IMR-90 (cell line): ENCODE measurements around the gene UPP2. TPM values are rescaled to one million over a fixed set of nuclear protein-coding genes. Genes with fewer than 3 reads are reported as not detected.

Experiments
- ATAC-seq: fragments of 200-7000 bp; cut with Tn5 transposase; 2 replicates; pipeline ENCODE4 v1.9.1; 2020; ENCODE audit warnings: low read depth, mild to moderate bottlenecking, moderate library complexity
- BruUV-seq: library from RNA; stranded (reverse); fragments of 400-500 nt; replicated peaks from 2 replicates; lab custom pipeline; 2021; lab: Mats Ljungman, UMichigan
- CTCF ChIA-PET: fragments of 300-600 bp; formaldehyde crosslinking; extraction: SDS; loops from one replicate; lab custom pipeline; 2021; ENCODE audit warnings: antibody characterized with exemption; lab: Yijun Ruan, JAX
- POLR2A ChIA-PET: fragments of 300-600 bp; sonication (Branson Sonifier 250); formaldehyde crosslinking; loops from one replicate; lab custom pipeline; 2022; ENCODE audit warnings: antibody characterized with exemption; ENCODE audit not compliant: unreplicated experiment; lab: Charles Lee
- DNase-seq: peaks from one replicate; pipeline ENCODE4 v3.0.0; 2013
- H2AFZ ChIP-seq: replicated peaks from 2 replicates; pipeline ENCODE3; 2013; ENCODE audit warnings: low read length, mild to moderate bottlenecking; ENCODE audit not compliant: poor library complexity
- H2AK5ac ChIP-seq: 2 replicates; pipeline ENCODE4 v1.6.1; 2013; ENCODE audit warnings: low read depth, low read length, inconsistent platforms
- H2AK9ac ChIP-seq: replicated peaks from 2 replicates; pipeline ENCODE3; 2013; ENCODE audit warnings: mild to moderate bottlenecking, low read depth, low read length, moderate library complexity; ENCODE audit not compliant: poor library complexity
- H2BK120ac ChIP-seq: 2 replicates; pipeline ENCODE4 v1.6.1; 2013; ENCODE audit warnings: low read depth, low read length, inconsistent platforms
- H2BK15ac ChIP-seq: 3 replicates; pipeline ENCODE4 v1.6.1; 2013; ENCODE audit warnings: low read depth, low read length, inconsistent platforms
- H2BK20ac ChIP-seq: 2 replicates; pipeline ENCODE4 v1.6.1; 2013; ENCODE audit warnings: low read depth, mild to moderate bottlenecking, inconsistent platforms, low read length, moderate library complexity
- H2BK5ac ChIP-seq: 2 replicates; pipeline ENCODE4 v1.6.1; 2013; ENCODE audit warnings: mild to moderate bottlenecking, low read depth, low read length, inconsistent platforms; ENCODE audit not compliant: poor library complexity, severe bottlenecking
- H3K14ac ChIP-seq: replicated peaks from 2 replicates; pipeline ENCODE4 v1.6.1; 2013; ENCODE audit warnings: low read depth, low read length, inconsistent platforms
- H3K18ac ChIP-seq: 2 replicates; pipeline ENCODE4 v1.6.1; 2013; ENCODE audit warnings: low read depth, low read length, control low read depth
- H3K23ac ChIP-seq: 2 replicates; pipeline ENCODE4 v1.6.1; 2013; ENCODE audit warnings: low read depth, low read length, inconsistent platforms
- H3K27ac ChIP-seq: 2 replicates; pipeline ENCODE4 v1.5.1; 2013; ENCODE audit warnings: mild to moderate bottlenecking, control low read depth, low read length; ENCODE audit not compliant: insufficient read depth
- H3K27me3 ChIP-seq: 2 replicates; pipeline ENCODE4 v1.6.1; 2013; ENCODE audit warnings: low read length; ENCODE audit not compliant: control insufficient read depth, insufficient read depth
- H3K36me3 ChIP-seq: 2 replicates; pipeline ENCODE4 v1.6.1; 2013; ENCODE audit warnings: low read length, mixed read lengths; ENCODE audit not compliant: control insufficient read depth, insufficient read depth
- H3K4ac ChIP-seq: 2 replicates; pipeline ENCODE4 v1.6.1; 2013; ENCODE audit warnings: low read depth, low read length, inconsistent platforms
- H3K4me1 ChIP-seq: 2 replicates; pipeline ENCODE4 v1.6.1; 2013; ENCODE audit warnings: low read length, mixed read lengths; ENCODE audit not compliant: control insufficient read depth, insufficient read depth
- H3K4me2 ChIP-seq: 2 replicates; pipeline ENCODE4 v1.6.1; 2013; ENCODE audit warnings: low read depth, mild to moderate bottlenecking, control low read depth, low read length, moderate library complexity
- H3K4me3 ChIP-seq: 2 replicates; pipeline ENCODE4 v1.5.1; 2013; ENCODE audit warnings: low read depth, mild to moderate bottlenecking, control low read depth, low read length, moderate library complexity; ENCODE audit not compliant: insufficient read depth
- H3K56ac ChIP-seq: 2 replicates; pipeline ENCODE4 v1.6.1; 2013; ENCODE audit warnings: low read length, inconsistent platforms; ENCODE audit not compliant: insufficient read depth; ENCODE audit errors: extremely low read depth
- H3K79me1 ChIP-seq, 2 experiments: 2 replicates each; pipeline ENCODE4 v1.6.1; 2013; ENCODE audit warnings: low read length in 2 of 2, inconsistent platforms in 1 of 2, low read depth in 1 of 2
- H3K9ac ChIP-seq: 2 replicates; pipeline ENCODE4 v1.6.1; 2013; ENCODE audit warnings: low read depth, low read length, control low read depth
- H3K9me1 ChIP-seq: 2 replicates; pipeline ENCODE4 v1.6.1; 2013; ENCODE audit warnings: low read length, inconsistent platforms; ENCODE audit not compliant: insufficient read depth
- H3K9me3 ChIP-seq: 2 replicates; pipeline ENCODE4 v1.6.1; 2013; ENCODE audit warnings: low read length; ENCODE audit not compliant: control insufficient read depth, insufficient read depth
- H4K20me1 ChIP-seq: 2 replicates; pipeline ENCODE4 v1.6.1; 2013; ENCODE audit warnings: low read length, inconsistent platforms; ENCODE audit not compliant: insufficient read depth
- H4K5ac ChIP-seq: 2 replicates; pipeline ENCODE4 v1.6.1; 2013; ENCODE audit warnings: mild to moderate bottlenecking, low read depth, low read length, control low read depth
- H4K8ac ChIP-seq, 2 experiments: 2 replicates each; pipeline ENCODE4 v1.6.1; 2013; ENCODE audit warnings: low read depth in 2 of 2, low read length in 2 of 2, control low read depth in 1 of 2, inconsistent platforms in 1 of 2
- H4K91ac ChIP-seq: 2 replicates; pipeline ENCODE4 v1.6.1; 2013; ENCODE audit warnings: low read depth, low read length, inconsistent platforms; ENCODE audit not compliant: insufficient read depth
- BHLHE40 ChIP-seq: fragments of 150-350 bp; IDR thresholded peaks from 2 replicates; pipeline ENCODE4 v1.6.1; 2016; ENCODE audit warnings: mild to moderate bottlenecking, low read depth, low read length
- MAFK ChIP-seq: IDR thresholded peaks from 2 replicates; pipeline ENCODE4 v1.6.1; 2012; ENCODE audit warnings: low read depth, low read length, improper control_type of control experiment
- WGBS, 2 experiments: methylation state at CpG; one replicate each; pipeline versions ENCODE4 v1.1.5 to v1.1.7; 2013; ENCODE audit warnings: missing lambda C conversion rate in 2 of 2; ENCODE audit not compliant: insufficient read length in 1 of 2; ENCODE audit errors: extremely low coverage in 2 of 2; 5-methylcytosine and 5-hydroxymethylcytosine counted together
- dilution Hi-C: fragments of 300-500 bp; cut with HindIII; formaldehyde crosslinking; loops from one replicate; pipeline ENCODE4 v1.14.3; 2018; ENCODE audit warnings: low sequenced_read_pairs; ENCODE audit not compliant: unreplicated experiment
- in situ Hi-C: fragments of 300-500 bp; cut with MboI; formaldehyde crosslinking; loops from 3 replicates; pipeline ENCODE4 v1.14.3; 2019; ENCODE audit warnings: low sequenced_read_pairs, inconsistent platforms, mixed read lengths
- intact Hi-C: fragments of 100-400 bp; cut with micrococcal nuclease; formaldehyde crosslinking; loops from 2 replicates; pipeline ENCODE4 v1.10.0; 2022
- polyA plus RNA-seq, 3 experiments: library from polyadenylated mRNA; depleted of rRNA; stranded (reverse); fragments of >200 nt; gene quantifications; 2 replicates each; pipeline ENCODE4 v1.2.3, GENCODE V29; 2012; ENCODE audit warnings: low replicate concordance in 1 of 3
- total RNA-seq: library from RNA; depleted of rRNA; stranded (reverse); fragments of >200 nt; gene quantifications from 2 replicates; pipeline ENCODE4 v1.2.3, GENCODE V29; 2012

The UPP2 gene
- total and polyA plus RNA-seq, 2 of the 4 experiments (the other 2 are of a cell fraction) = not detected

DNA sequence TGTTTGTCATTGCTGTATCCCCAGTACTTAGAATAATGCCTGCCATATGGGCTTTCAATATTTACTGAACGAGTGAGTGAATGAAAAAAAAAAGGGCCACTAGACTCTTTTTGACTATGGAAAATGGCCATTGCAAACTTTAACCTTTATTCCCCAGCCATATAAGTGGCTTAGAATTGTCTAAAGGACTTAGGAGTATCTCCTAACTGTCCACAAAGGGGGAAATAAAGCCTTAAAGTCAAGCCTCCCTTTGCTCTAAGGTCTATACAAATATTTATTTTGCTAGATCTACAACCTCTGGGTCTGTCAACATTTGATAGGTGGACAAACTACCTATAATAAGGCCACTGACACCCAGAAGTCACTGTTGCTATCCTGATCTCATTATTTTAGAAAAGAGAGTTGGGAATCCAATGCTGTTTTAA is 25.7 kb downstream of the UPP2 start:
- H2BK5ac ChIP-seq = no peak overlapping the region
- H3K27me3 ChIP-seq = peaks cover 4% of the 10 kb centered on the region; the same call in 1 of the 2 replicates
- no peak overlapping the region for H2AFZ ChIP-seq
- TF ChIP-seq MAFK (no peak), BHLHE40 (no peak)
- no peak overlapping the region for H2BK15ac ChIP-seq
- no peaks in the 10 kb centered on the region for H3K9me3 ChIP-seq
- no peak overlapping the region for H3K14ac ChIP-seq
- no peak overlapping the region for H2AK5ac ChIP-seq
- POLR2A ChIA-PET = no interaction called here
- H3K27ac ChIP-seq = no peak overlapping the region
- no peak overlapping the region for H2BK120ac ChIP-seq
- H3K36me3 ChIP-seq = no peaks in the 10 kb centered on the region
- H2AK9ac ChIP-seq = no peak overlapping the region
- BruUV-seq = no TSS peak
- no peaks in the 10 kb centered on the region for H3K4me1 ChIP-seq
- H3K23ac ChIP-seq = no peak overlapping the region
- H4K91ac ChIP-seq = no peak overlapping the region
- no peaks in the 10 kb centered on the region for H4K20me1 ChIP-seq
- H3K4me3 ChIP-seq = no peak overlapping the region
- H4K5ac ChIP-seq = no peak overlapping the region
- no peak overlapping the region for H3K4ac ChIP-seq
- no CpG with 5 or more reads among the region's 1 CpG for WGBS, 2 experiments
- no peak for DNase-seq
- H3K18ac ChIP-seq = no peak overlapping the region
- H3K56ac ChIP-seq = no peak overlapping the region
- no peak overlapping the region for H3K9ac ChIP-seq
- in situ Hi-C loops = no loop called here
- H4K8ac ChIP-seq = no peak overlapping the region
- CTCF ChIA-PET = no interaction called here
- no peak for ATAC-seq
- intact Hi-C loops = no loop called here
- H2BK20ac ChIP-seq = no peak overlapping the region
- dilution Hi-C loops = no loop called here
- no peaks in the 10 kb centered on the region for H3K9me1 ChIP-seq
- no peaks in the 10 kb centered on the region for H3K79me1 ChIP-seq
- H3K4me2 ChIP-seq = no peak overlapping the region
